Skin epidermis (tissue), 12 donors: Measurements from ENCODE around the gene LRBA.

Source experiments
- H3K27ac ChIP-seq, 21 experiments: fragments of 200-600 bp; sonication (generic) in 11 of 21; one replicate each; pipeline ENCODE4 v1.5.0; 2020; ENCODE audit warnings: mild to moderate bottlenecking in 3 of 21, inconsistent platforms in 2 of 21, moderate library complexity in 2 of 21
- H3K4me3 ChIP-seq, 7 experiments: fragments of 200-600 bp; sonication (generic) in 2 of 7; one replicate each; pipeline ENCODE4 v1.5.0; 2020; ENCODE audit warnings: inconsistent platforms in 2 of 7, mild to moderate bottlenecking in 2 of 7, moderate library complexity in 1 of 7

The LRBA gene

GRCh38 chr4:150253416-150253815, 761.7 kb downstream of the LRBA start:
- Histone ChIP-seq H3K27ac (no peak overlapping the region), H3K4me3 (no peak overlapping the region)

GRCh38 chr4:150252741-150253140, 762.3 kb downstream of the LRBA start:
- Histone ChIP-seq H3K27ac (no peak overlapping the region), H3K4me3 (no peak overlapping the region)

- no peak overlapping the region for H3K4me3 ChIP-seq
- peak overlapping the region in 1 of 21 experiments; percentile 15 for H3K27ac ChIP-seq
These were observed 762.8 kb downstream of the LRBA start for GRCh38 chr4:150252306-150252705.

- Histone ChIP-seq H3K27ac (peak overlapping the region in 1 of 21 experiments; percentile 15), H3K4me3 (no peak overlapping the region)
These were observed 763.3 kb downstream of the LRBA start for GRCh38 chr4:150251752-150252190.

GRCh38 chr4:150250998-150251651, 764.0 kb downstream of the LRBA start:
- H3K27ac ChIP-seq, result no peak overlapping the region
- no peak overlapping the region for H3K4me3 ChIP-seq

- H3K27ac ChIP-seq, result no peak overlapping the region
- H3K4me3 ChIP-seq, result no peak overlapping the region
These were observed 764.6 kb downstream of the LRBA start for GRCh38 chr4:150250293-150250997.

GRCh38 chr4:150248181-150248580, 766.9 kb downstream of the LRBA start:
- H3K27ac ChIP-seq, result no peak overlapping the region
- H3K4me3 ChIP-seq, result no peak overlapping the region

- H3K4me3 ChIP-seq, result no peak overlapping the region
- no peak overlapping the region for H3K27ac ChIP-seq
These were observed 767.9 kb downstream of the LRBA start for GRCh38 chr4:150247184-150247583.

GRCh38 chr4:150244600-150244999, 770.5 kb downstream of the LRBA start:
- peak overlapping the region in 1 of 21 experiments; percentile 5 for H3K27ac ChIP-seq
- H3K4me3 ChIP-seq, result no peak overlapping the region

- H3K27ac ChIP-seq, result no peak overlapping the region
- H3K4me3 ChIP-seq, result no peak overlapping the region
These were observed 771.2 kb downstream of the LRBA start for GRCh38 chr4:150243932-150244331.

- no peak overlapping the region for H3K27ac ChIP-seq
- H3K4me3 ChIP-seq, result no peak overlapping the region
These were observed 772.1 kb downstream of the LRBA start for GRCh38 chr4:150242820-150243458.

GRCh38 chr4:150240011-150240410, 775.1 kb downstream of the LRBA start:
- Histone ChIP-seq H3K4me3 (no peak overlapping the region), H3K27ac (no peak overlapping the region)

GRCh38 chr4:150238591-150238990, 776.5 kb downstream of the LRBA start:
- H3K27ac ChIP-seq, result no peak overlapping the region
- no peak overlapping the region for H3K4me3 ChIP-seq

GRCh38 chr4:150237110-150237872, 777.8 kb downstream of the LRBA start:
- no peak overlapping the region for H3K4me3 ChIP-seq
- peak overlapping the region in 2 of 21 experiments; percentile 40 to 76 for H3K27ac ChIP-seq

- Histone ChIP-seq H3K27ac (peak overlapping the region in 5 of 21 experiments; percentile 8 to 76 (median 40)), H3K4me3 (no peak overlapping the region)
These were observed 778.5 kb downstream of the LRBA start for GRCh38 chr4:150236626-150237025.

GRCh38 chr4:150235808-150236271, 779.2 kb downstream of the LRBA start:
- no peak overlapping the region for H3K4me3 ChIP-seq
- peak overlapping the region in 5 of 21 experiments; percentile 8 to 76 (median 40) for H3K27ac ChIP-seq

- H3K27ac ChIP-seq, result peak overlapping the region in 2 of 21 experiments; percentile 54 to 59
- no peak overlapping the region for H3K4me3 ChIP-seq
These were observed 779.8 kb downstream of the LRBA start for GRCh38 chr4:150235317-150235716.

GRCh38 chr4:150234246-150234645, 780.8 kb downstream of the LRBA start:
- Histone ChIP-seq H3K4me3 (no peak overlapping the region), H3K27ac (no peak overlapping the region)

- Histone ChIP-seq H3K27ac (no peak overlapping the region), H3K4me3 (no peak overlapping the region)
These were observed 783.1 kb downstream of the LRBA start for GRCh38 chr4:150232029-150232428.
